Measurements from ENCODE around the gene JAGN1. TPM values are rescaled to one million over a fixed set of nuclear protein-coding genes. Genes with fewer than 3 reads are reported as not detected.

JAGN1 gene
- total and polyA plus RNA-seq, 2 of the 8 experiments (the other 6 are each of a cell fraction or from before 2014, with no cell fraction given): 26.9 to 51.6 TPM

- DNase-seq (ENCODE audit: low read depth in 1 of 2, low spot score in 2 of 2): no peak
- no peak overlapping the region for H3K9ac ChIP-seq (replicated peaks in 1 of 4; ENCODE audit: extremely low read depth in 1 of 4, low read depth in 3 of 4, low read length in 3 of 4)
- no peaks in the 10 kb centered on the region for H3K79me2 ChIP-seq (ENCODE audit: control insufficient read depth in 1 of 2, insufficient read depth in 2 of 2, low read length in 2 of 2)
- TF ChIP-seq POU5F1 (IDR thresholded peaks at IDR 0.05; ENCODE audit: low read depth, low read length) (no peak), CBX8 (IDR thresholded peaks at IDR 0.05; ENCODE audit: borderline replicate concordance, low read depth, low read length) (no peak), SP1 (IDR thresholded peaks at IDR 0.05; ENCODE audit: low read depth, low read length) (no peak), BRCA1 (IDR thresholded peaks at IDR 0.05; ENCODE audit: low read depth, low read length) (no peak), CHD2 (IDR thresholded peaks at IDR 0.05; ENCODE audit: low read length) (no peak)
These were observed 28.0 kb downstream of the JAGN1 start for GRCh38 chr3:9918261-9919038.

More at GRCh38 chr3:9918261-9919038, 28.0 kb downstream of the JAGN1 start:
- Histone ChIP-seq H4K20me1 (replicated peaks in 1 of 2; ENCODE audit: control insufficient read depth in 1 of 2, insufficient read depth in 2 of 2, low read length in 2 of 2) (no peaks in the 10 kb centered on the region), H4K5ac (ENCODE audit: insufficient read length, low read depth, low read length) (no peak overlapping the region), H2BK5ac (ENCODE audit: low read depth, low read length) (no peak overlapping the region), H2BK120ac (replicated peaks; ENCODE audit: low read depth, low read length) (no peak overlapping the region), H3K4me1 (replicated peaks in 1 of 4; ENCODE audit: control insufficient read depth in 3 of 4, insufficient read depth in 4 of 4, low read length in 3 of 4) (peaks cover 0 to 20% (median 17%) of the 10 kb centered on the region in 4 experiments; a peak in 6 of 7 replicates), H3K18ac (ENCODE audit: extremely low read depth, low read length) (no peak overlapping the region), H3K4me3 (ENCODE audit: extremely low read depth in 1 of 4, insufficient read depth in 2 of 4, low read depth in 3 of 4, low read length in 4 of 4) (no peak overlapping the region), H4K8ac (ENCODE audit: extremely low read depth, insufficient read depth, low read length) (no peak overlapping the region), H3K23ac (ENCODE audit: insufficient read length) (no peak overlapping the region), H2BK20ac (ENCODE audit: low read length) (no peak overlapping the region), H3K14ac (ENCODE audit: insufficient read length) (no peak overlapping the region), H3K4ac (replicated peaks; ENCODE audit: insufficient read length, low read depth, low read length) (no peak overlapping the region), H3K4me2 (ENCODE audit: insufficient read depth in 1 of 2, low read depth in 2 of 2, low read length in 2 of 2) (no peak overlapping the region; a peak in 1 of 4 replicates), H3K27ac (ENCODE audit: low read depth, low read length) (no peak overlapping the region), H2BK12ac (ENCODE audit: low read depth, low read length) (no peak overlapping the region; the same call in 1 of the 2 replicates), H3K27me3 (replicated peaks in 1 of 4; ENCODE audit: control insufficient read depth in 3 of 4, extremely low read depth in 1 of 4, insufficient read depth in 3 of 4, low read length in 3 of 4) (peaks cover 0 to 18% (median 10%) of the 10 kb centered on the region in 4 experiments; a peak in 5 of 7 replicates), H3K9me3 (ENCODE audit: insufficient read depth in 2 of 2, low read depth in 1 of 2, low read length in 1 of 2) (no peaks in the 10 kb centered on the region), H3K56ac (replicated peaks; ENCODE audit: insufficient read length, low read depth, low read length) (no peak overlapping the region), H3K79me1 (ENCODE audit: low read depth, low read length) (no peaks in the 10 kb centered on the region), H2AK5ac (ENCODE audit: low read depth, low read length) (peak overlapping the region; percentile 77; the same call in 1 of the 2 replicates), H3K23me2 (ENCODE audit: low read depth, low read length) (peaks cover 10% of the 10 kb centered on the region; the same call in 1 of the 2 replicates), H2AFZ (ENCODE audit: low read length) (no peak overlapping the region), H2BK15ac (ENCODE audit: low read length) (no peak overlapping the region), H4K91ac (replicated peaks; ENCODE audit: insufficient read length, low read length) (no peak overlapping the region), H3K36me3 (ENCODE audit: control insufficient read depth in 2 of 4, insufficient read depth in 4 of 4, low read length in 3 of 4) (no peaks in the 10 kb centered on the region)
- CTCF ChIA-PET (ENCODE audit: partially characterized antibody): interaction anchor here (0.6 to 9.1 kb wide), 5 partner anchors 12 to 91 kb away, joined by 3 to 76 read pairs (median 3); partner anchors contain the start of genes CRELD1 and IL17RE
- POLR2A ChIA-PET (ENCODE audit: partially characterized antibody): interaction anchor here (0.8 to 1.3 kb wide), 4 partner anchors 10 to 27 kb away, joined by 3 to 4 read pairs (median 4); no protein-coding TSS in a partner anchor
- FAIRE-seq: no peak
- WGBS, 2 experiments (ENCODE audit: extremely low coverage in 1 of 2, insufficient coverage in 1 of 2, insufficient read length in 1 of 2, insufficient replicate concordance in 2 of 2, low coverage in 1 of 2, low lambda C conversion rate in 2 of 2, missing lambda C conversion rate in 1 of 2): 91% methylated on average over 8 of the region's 8 CpGs; no CpG with 5 or more reads in 1 of the 2 experiments
